Superior temporal gyrus (tissue), 1 donor: ENCODE results near the gene DNM2.
"Not testable (repeated sequence)": the region's sequence is repeated elsewhere in the genome, so short reads cannot be mapped to it uniquely, and the experiment has no call there.

Source experiments
- DNase-seq: peaks from one replicate; pipeline ENCODE4 v3.0.0-alpha.2; 2016; ENCODE audit errors: extremely low spot score

Gene DNM2

GRCh38 chr19:10835754-10836478, 118.0 kb downstream of the DNM2 start, which contains the start of gene TMED1:
TMED1 (minus strand) TSS chr19:10836212; CDS start chr19:10836191, 21 bp downstream.
- peak; percentile 96 for DNase-seq

GRCh38 chr19:10836479-10837330, 118.8 kb downstream of the DNM2 start:
- DNase-seq: no peak

DNA sequence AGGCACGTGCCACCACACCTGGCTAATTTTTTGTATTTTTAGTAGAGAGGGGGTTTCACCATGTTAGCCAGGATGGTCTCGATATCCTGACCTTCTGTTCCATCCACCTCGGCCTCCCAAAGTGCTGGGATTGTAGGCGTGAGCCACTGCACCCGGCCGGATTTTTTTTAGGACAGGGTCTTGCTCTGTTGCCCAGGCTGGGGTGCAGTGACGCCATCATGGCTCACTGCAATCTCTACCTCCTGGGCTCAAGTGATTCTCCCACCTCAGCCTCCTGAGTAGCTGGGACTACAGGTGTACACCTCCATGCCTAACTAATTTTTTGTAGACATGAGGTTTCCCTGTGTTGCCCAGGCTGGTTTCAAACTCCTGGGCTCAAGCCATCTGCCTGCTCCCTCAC, 119.8 kb downstream of the DNM2 start:
- not testable (repeated sequence) for DNase-seq

DNA sequence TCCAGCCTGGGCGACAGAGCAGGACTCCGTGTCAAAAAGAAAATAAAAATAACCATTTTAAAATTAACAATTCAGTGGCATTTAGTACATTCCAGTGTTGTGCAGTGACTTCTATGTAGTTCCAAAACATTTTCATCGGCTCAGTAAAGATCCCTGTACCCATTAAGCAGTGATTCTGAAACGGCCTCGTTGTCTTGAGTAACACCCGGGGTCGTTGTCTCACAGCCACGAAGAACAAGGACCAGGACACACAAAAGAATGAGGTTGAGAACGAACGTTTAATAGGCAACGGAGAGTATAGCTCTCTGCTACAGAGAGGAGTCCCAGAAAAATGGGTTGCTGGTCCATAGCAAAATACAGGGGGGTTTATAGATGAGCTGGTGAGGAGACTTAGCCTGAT, 120.5 kb downstream of the DNM2 start:
- no peak for DNase-seq

GRCh38 chr19:10839114-10840050, 121.5 kb downstream of the DNM2 start:
- no peak for DNase-seq

GRCh38 chr19:10842788-10843187, 124.9 kb downstream of the DNM2 start:
- no peak for DNase-seq

- no peak for DNase-seq
These were observed 128.8 kb downstream of the DNM2 start for GRCh38 chr19:10846500-10847202.

DNA sequence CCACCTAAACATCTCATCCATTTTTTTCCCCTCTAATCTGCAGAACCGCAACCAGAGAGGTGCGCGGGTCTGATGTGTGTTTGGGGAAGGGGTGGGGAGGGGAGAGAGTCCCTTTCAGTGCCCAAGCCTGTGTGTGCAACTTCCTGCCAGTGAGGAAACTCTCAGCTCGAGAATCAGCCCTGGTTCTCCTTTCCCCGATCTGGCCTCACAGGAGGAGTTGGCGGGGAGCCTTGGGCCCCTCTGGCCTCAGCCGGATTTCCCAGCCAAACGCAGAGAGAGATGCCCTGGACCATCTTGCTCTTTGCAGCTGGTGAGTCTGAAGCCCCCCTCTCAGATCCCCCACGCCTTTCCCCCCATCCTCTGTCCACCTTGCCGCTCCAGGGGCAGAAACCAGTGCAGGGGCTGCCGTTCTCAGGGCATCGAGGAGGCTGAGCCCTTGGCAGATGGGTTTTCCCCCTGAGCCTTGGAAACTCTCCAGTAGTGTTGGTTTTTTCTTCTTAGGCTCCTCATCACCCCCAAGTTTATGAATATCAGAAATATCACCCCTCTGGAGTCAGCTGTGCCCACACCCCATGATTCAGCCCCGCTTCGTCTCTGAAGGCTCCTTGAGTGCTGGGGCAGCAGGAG, 130.5 kb downstream of the DNM2 start, which contains the start of gene C19orf38:
Gene C19orf38, plus strand, starts transcription at position 186 of the 627 bp plus-strand sequence. Its CDS starts 94 bp downstream, at position 280.
- no peak for DNase-seq

DNA sequence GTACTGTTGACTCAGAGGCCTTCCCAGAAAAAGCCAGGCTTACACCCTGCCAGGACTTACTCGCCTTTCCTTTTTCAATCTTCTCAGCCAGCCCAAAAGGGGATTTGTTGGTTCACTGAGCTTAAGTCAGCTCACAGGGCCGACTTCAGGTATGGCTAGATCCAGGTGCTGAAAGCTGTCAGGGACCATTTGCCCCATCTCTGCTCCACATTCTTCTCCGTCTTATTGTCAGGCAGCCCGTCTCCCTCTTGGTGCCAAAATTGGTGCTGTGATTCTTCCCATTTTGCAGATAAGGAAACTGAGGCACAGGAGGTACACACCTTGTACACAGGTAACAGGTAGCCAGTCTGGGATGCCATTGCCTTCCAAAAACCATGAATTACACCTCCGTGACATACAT, 132.8 kb downstream of the DNM2 start:
- DNase-seq: no peak

GRCh38 chr19:10852098-10852800, 134.4 kb downstream of the DNM2 start:
- DNase-seq: no peak

DNA sequence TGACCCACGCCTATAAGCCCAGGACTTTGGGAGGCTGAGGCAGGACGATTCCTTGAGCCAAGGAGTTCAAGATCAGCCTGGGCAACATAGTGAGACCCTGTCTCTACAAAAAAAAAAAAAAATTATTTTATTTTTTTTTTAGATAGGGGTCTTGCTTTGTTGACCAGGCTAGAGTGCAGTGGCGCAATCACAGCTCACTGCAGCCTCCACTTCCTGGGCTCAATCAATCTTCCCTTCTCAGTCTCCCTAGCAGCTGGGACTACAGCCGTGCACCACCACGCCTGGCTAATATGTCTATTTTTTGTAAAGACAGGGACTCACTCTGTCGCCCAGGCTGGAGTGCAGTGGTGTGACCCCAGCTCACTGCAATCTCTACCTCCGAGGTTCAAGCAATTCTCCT, 135.1 kb downstream of the DNM2 start:
- DNase-seq: no peak

DNA sequence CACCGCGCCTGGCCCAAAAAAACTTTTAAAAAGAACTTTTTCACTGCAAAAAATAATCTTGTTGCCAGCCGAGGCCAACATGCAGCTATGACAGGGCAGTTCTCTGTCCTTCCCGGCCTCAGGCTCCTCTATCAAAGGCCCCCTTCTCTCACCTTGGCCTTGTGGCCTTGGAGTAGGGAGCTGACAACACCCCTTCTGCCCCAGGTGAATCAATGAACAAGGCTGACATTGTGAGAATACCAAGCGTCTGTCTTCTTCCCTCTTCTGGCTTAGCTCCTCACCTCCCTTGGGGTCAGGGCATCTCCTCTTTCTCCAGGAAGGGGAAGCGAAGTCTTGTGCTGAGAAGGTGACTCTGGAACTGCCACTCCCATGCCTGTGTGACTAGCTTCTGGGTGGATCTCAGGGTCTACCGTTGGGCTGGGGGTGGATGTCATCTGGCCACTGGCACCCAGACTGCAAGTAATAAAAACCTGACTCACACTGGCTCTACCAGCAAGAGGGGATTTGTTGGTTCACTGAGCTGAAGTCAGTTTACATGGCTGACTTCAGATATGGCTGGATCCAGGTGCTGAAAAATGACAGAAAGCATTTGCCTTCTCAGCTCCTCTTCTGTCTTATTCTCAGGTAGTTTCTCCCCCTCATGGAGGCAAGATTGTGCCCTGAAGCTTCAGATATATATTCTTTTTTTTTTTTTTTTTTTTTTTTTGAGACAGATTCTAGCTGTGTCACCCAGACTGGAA, 136.6 kb downstream of the DNM2 start:
- no peak for DNase-seq

DNA sequence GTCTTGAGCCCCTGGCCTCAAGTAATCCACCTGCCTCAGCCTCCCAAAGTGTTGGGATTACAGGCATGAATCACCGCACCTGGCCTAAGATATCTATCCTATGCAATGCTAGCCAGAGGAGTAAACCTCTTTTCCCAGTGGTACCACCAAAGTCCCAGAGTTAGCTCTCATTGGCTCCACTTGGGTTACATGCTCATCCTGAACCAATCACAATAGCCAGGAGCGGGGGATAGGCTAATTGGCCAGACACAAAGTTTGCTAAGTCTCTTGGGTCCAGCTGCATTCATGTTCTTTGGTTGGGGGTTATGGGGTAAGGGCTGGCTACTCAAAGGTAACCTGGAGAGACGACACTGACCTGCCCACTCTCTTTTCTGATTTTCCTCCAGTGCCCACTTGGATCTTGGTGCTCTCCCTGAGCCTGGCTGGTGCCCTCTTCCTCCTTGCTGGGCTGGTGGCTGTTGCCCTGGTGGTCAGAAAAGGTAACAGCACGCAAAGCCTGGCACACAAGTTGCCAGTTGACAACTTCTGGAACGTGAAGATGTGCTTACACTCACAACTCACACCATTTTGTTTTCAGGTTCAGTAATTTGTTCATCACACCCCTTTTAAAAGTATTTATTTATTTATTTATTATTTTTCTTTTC, 138.1 kb downstream of the DNM2 start:
- DNase-seq: no peak

DNA sequence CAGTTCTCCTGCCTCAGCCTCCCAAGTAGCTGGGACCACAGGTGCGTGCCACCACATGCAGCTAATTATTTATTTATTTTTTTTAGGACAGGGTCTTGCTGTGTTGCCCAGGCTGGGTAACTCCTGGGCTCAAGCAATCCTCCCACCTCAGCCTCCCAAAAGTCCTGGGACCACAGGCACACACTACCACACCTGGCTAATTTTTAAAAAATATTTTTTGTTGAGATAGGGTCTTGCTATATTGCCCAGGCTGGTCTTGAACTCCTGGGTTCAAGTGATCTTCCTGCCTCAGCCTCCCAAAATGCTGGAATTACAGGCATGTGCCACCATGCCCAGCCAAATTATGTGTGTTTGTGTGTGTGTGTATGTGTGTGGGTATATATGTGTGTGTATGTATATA, 139.0 kb downstream of the DNM2 start:
- DNase-seq: not testable (repeated sequence)

GRCh38 chr19:10858204-10858828, 140.4 kb downstream of the DNM2 start:
- DNase-seq: no peak

- no peak for DNase-seq
These were observed 143.3 kb downstream of the DNM2 start for GRCh38 chr19:10861103-10861651.

DNA sequence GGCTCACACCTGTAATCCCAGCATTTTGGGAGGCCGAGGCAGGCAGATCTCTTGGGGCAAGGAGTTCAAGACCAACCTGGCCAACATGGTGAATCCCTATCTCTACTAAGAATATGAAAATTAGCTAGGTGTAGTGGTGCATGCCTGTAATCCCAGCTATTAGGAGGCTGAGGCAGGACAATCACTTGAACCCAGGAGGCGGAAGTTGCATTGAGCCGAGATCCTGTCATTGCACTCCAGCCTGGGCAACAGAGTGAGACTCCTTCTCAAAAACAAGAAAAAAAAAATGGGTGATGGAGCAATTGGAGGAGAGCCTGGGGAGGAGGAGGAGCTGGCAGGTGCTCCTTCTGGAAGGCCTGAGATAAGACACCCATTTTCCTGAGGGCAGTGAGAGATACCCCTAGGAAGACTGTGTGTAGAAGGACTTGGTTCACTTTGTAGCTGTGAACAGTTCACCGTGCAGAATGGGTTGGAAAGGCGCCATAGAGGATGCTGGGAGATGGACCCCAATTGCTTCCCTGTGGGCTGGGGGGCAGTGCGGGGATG, 144.8 kb downstream of the DNM2 start:
- DNase-seq: no peak
